ENCODE results near the gene STK32C. TPM values are rescaled to one million over a fixed set of nuclear protein-coding genes. Genes with fewer than 3 reads are reported as not detected.

The STK32C gene
- total and polyA plus RNA-seq, 2 of the 4 experiments (the other 2 are of a cell fraction), result 5.0 to 8.3 TPM

GRCh38 chr10:132237396-132237795 is 70.4 kb downstream of the STK32C start:
- in situ Hi-C loops (cut with MboI; ENCODE audit: low sequenced_read_pairs), result no loop called here
- no peak overlapping the region for H3K18ac ChIP-seq (ENCODE audit: low read depth, low read length)
- no peak overlapping the region for H3K23ac ChIP-seq (ENCODE audit: low read depth, low read length)
- H2BK15ac ChIP-seq (ENCODE audit: low read depth, low read length), result no peak overlapping the region
- no peak overlapping the region for H2BK120ac ChIP-seq (ENCODE audit: low read depth, low read length)
- no peak overlapping the region for H3K4ac ChIP-seq (ENCODE audit: low read depth, low read length)
- H3K27me3 ChIP-seq (ENCODE audit: control insufficient read depth, insufficient read depth, low read length), result peaks cover 9% of the 10 kb centered on the region; the same call in 1 of the 2 replicates
- H2AK5ac ChIP-seq (ENCODE audit: low read depth, low read length), result no peak overlapping the region
- H3K56ac ChIP-seq (ENCODE audit: extremely low read depth, insufficient read depth, low read length), result no peak overlapping the region
- BruUV-seq (replicated peaks), result no TSS peak
- intact Hi-C loops (cut with micrococcal nuclease), result no loop called here
- CTCF ChIA-PET, result no interaction called here
- no peak for ATAC-seq (ENCODE audit: low read depth)
- no peak overlapping the region for H3K4me3 ChIP-seq (ENCODE audit: insufficient read depth, low read depth, low read length)
- no peak overlapping the region for H2AK9ac ChIP-seq (replicated peaks; ENCODE audit: low read depth, low read length, poor library complexity)
- H2BK5ac ChIP-seq (ENCODE audit: low read depth, low read length, poor library complexity, severe bottlenecking), result no peak overlapping the region
- H4K91ac ChIP-seq (ENCODE audit: insufficient read depth, low read depth, low read length), result no peak overlapping the region
- POLR2A ChIA-PET (ENCODE audit: unreplicated experiment), result no interaction called here
- H2BK20ac ChIP-seq (ENCODE audit: low read depth, low read length), result no peak overlapping the region
- H3K9ac ChIP-seq (ENCODE audit: low read depth, low read length), result no peak overlapping the region
- no peak overlapping the region for H4K5ac ChIP-seq (ENCODE audit: low read depth, low read length)
- H3K36me3 ChIP-seq (ENCODE audit: control insufficient read depth, insufficient read depth, low read length), result no peaks in the 10 kb centered on the region
- no peak overlapping the region for H3K14ac ChIP-seq (replicated peaks; ENCODE audit: low read depth, low read length)
- no peak for DNase-seq
- 83% methylated on average over 8 of the region's 15 CpGs; no CpG with 5 or more reads in 1 of the 2 experiments for WGBS, 2 experiments (ENCODE audit: extremely low coverage in 2 of 2, insufficient read length in 1 of 2)
- H4K20me1 ChIP-seq (ENCODE audit: insufficient read depth, low read length), result no peaks in the 10 kb centered on the region
- H3K27ac ChIP-seq (ENCODE audit: insufficient read depth, low read length), result no peak overlapping the region
- H2AFZ ChIP-seq (replicated peaks; ENCODE audit: low read length, poor library complexity), result no peak overlapping the region
- no peaks in the 10 kb centered on the region for H3K79me1 ChIP-seq (ENCODE audit: low read depth in 1 of 2, low read length in 2 of 2)
- no peak overlapping the region for H4K8ac ChIP-seq (ENCODE audit: low read depth in 2 of 2, low read length in 2 of 2)
- no peaks in the 10 kb centered on the region for H3K4me1 ChIP-seq (ENCODE audit: control insufficient read depth, insufficient read depth, low read length)
- no peaks in the 10 kb centered on the region; the same call in 1 of the 2 replicates for H3K9me1 ChIP-seq (ENCODE audit: insufficient read depth, low read length)
- H3K9me3 ChIP-seq (ENCODE audit: control insufficient read depth, insufficient read depth, low read length), result no peaks in the 10 kb centered on the region
- no peak for TF ChIP-seq MAZ (IDR thresholded peaks at IDR 0.05; ENCODE audit: borderline replicate concordance, low read depth, low read length)
- TF ChIP-seq MAFK (IDR thresholded peaks at IDR 0.05; ENCODE audit: low read depth, low read length), result no peak
- no peak for TF ChIP-seq USF2 (IDR thresholded peaks at IDR 0.05; ENCODE audit: low read depth, low read length)
- TF ChIP-seq RFX5 (IDR thresholded peaks at IDR 0.05; ENCODE audit: low read depth, low read length), result no peak
- TF ChIP-seq POLR2A (IDR thresholded peaks at IDR 0.05; ENCODE audit: low read depth, low read length), result no peak
- TF ChIP-seq CTCF (conservative IDR thresholded peaks at IDR 0.05; ENCODE audit: low read depth, low read length), result no peak
- TF ChIP-seq BHLHE40 (IDR thresholded peaks at IDR 0.05; ENCODE audit: low read depth, low read length), result no peak
- no peak for TF ChIP-seq FOS (IDR thresholded peaks at IDR 0.05; ENCODE audit: low read depth, low read length)
- TF ChIP-seq RCOR1 (IDR thresholded peaks at IDR 0.05; ENCODE audit: insufficient replicate concordance, low read length), result no peak
- no peak for TF ChIP-seq ELK1 (IDR thresholded peaks at IDR 0.05; ENCODE audit: borderline replicate concordance, low read depth, low read length)
- TF ChIP-seq CHD1 (IDR thresholded peaks at IDR 0.05; ENCODE audit: low read depth, low read length), result no peak
- TF ChIP-seq MXI1 (IDR thresholded peaks at IDR 0.05; ENCODE audit: borderline replicate concordance, low read depth, low read length), result no peak
- TF ChIP-seq NFE2L2 (IDR thresholded peaks at IDR 0.05; ENCODE audit: low read depth, low read length), result no peak
- dilution Hi-C loops (cut with HindIII; ENCODE audit: low sequenced_read_pairs, unreplicated experiment), result loop anchor here (25.0 kb wide), 1 partner anchor 100 kb away; the partner anchor contains the start of gene LRRC27
- H3K4me2 ChIP-seq (ENCODE audit: low read depth, low read length), result no peak overlapping the region
